GM12875 (cell line): ENCODE measurements around the gene ATXN7L1.

Source experiments
- H3K4me3 ChIP-seq: one replicate; pipeline ENCODE4 v1.5.1; 2011; ENCODE audit warnings: low read depth, low read length, control low read depth
- CTCF ChIP-seq: IDR thresholded peaks from 2 replicates; pipeline ENCODE4 v1.5.1; 2011; ENCODE audit warnings: low read depth, mild to moderate bottlenecking, control low read depth, inconsistent platforms, low read length, moderate library complexity, borderline replicate concordance; ENCODE audit not compliant: insufficient read depth

The ATXN7L1 gene

GRCh38 chr7:105635197-105635596, 241.2 kb downstream of the ATXN7L1 start:
- TF ChIP-seq CTCF = no peak
- H3K4me3 ChIP-seq = no peak overlapping the region

GRCh38 chr7:105625986-105626385, 250.4 kb downstream of the ATXN7L1 start:
- H3K4me3 ChIP-seq = no peak overlapping the region
- TF ChIP-seq CTCF = no peak

- TF ChIP-seq CTCF = no peak
- no peak overlapping the region for H3K4me3 ChIP-seq
These were observed 252.5 kb downstream of the ATXN7L1 start for GRCh38 chr7:105623906-105624305.

- no peak overlapping the region for H3K4me3 ChIP-seq
- TF ChIP-seq CTCF = no peak
These were observed 253.0 kb downstream of the ATXN7L1 start for GRCh38 chr7:105623378-105623777.

GRCh38 chr7:105622106-105622731, 254.2 kb downstream of the ATXN7L1 start:
- no peak overlapping the region for H3K4me3 ChIP-seq
- no peak for TF ChIP-seq CTCF

- H3K4me3 ChIP-seq = no peak overlapping the region
- TF ChIP-seq CTCF = no peak
These were observed 254.8 kb downstream of the ATXN7L1 start for GRCh38 chr7:105621617-105622016.

GRCh38 chr7:105621176-105621575, 255.2 kb downstream of the ATXN7L1 start:
- no peak overlapping the region for H3K4me3 ChIP-seq
- no peak for TF ChIP-seq CTCF
